ENCODE measurements around the gene TMEM119. TPM values are rescaled to one million over a fixed set of nuclear protein-coding genes. Genes with fewer than 3 reads are reported as not detected.
"Not testable (repeated sequence)": the region's sequence is repeated elsewhere in the genome, so short reads cannot be mapped to it uniquely, and the experiment has no call there.

Gene TMEM119
- total and polyA plus RNA-seq, 2 of the 8 experiments (the other 6 are each of a cell fraction or from before 2014, with no cell fraction given): 0.35 to 0.61 TPM

GRCh38 chr12:108590463-108590862 is 7.4 kb downstream of the TMEM119 start:
- not testable (repeated sequence) for H3K56ac ChIP-seq (replicated peaks; ENCODE audit: insufficient read length, low read depth, low read length); H3K9ac ChIP-seq (replicated peaks in 1 of 4; ENCODE audit: extremely low read depth in 1 of 4, low read depth in 3 of 4, low read length in 3 of 4); H3K79me1 ChIP-seq (ENCODE audit: low read depth, low read length); H3K23ac ChIP-seq (ENCODE audit: insufficient read length); H3K4me3 ChIP-seq (ENCODE audit: extremely low read depth in 1 of 4, insufficient read depth in 2 of 4, low read depth in 3 of 4, low read length in 4 of 4); H3K27ac ChIP-seq (ENCODE audit: low read depth, low read length); H4K20me1 ChIP-seq (replicated peaks in 1 of 2; ENCODE audit: control insufficient read depth in 1 of 2, insufficient read depth in 2 of 2, low read length in 2 of 2); H2BK120ac ChIP-seq (replicated peaks; ENCODE audit: low read depth, low read length); H3K4ac ChIP-seq (replicated peaks; ENCODE audit: insufficient read length, low read depth, low read length); H3K27me3 ChIP-seq (replicated peaks in 1 of 4; ENCODE audit: control insufficient read depth in 3 of 4, extremely low read depth in 1 of 4, insufficient read depth in 3 of 4, low read length in 3 of 4); H2BK5ac ChIP-seq (ENCODE audit: low read depth, low read length); H2AFZ ChIP-seq (ENCODE audit: low read length); H2BK20ac ChIP-seq (ENCODE audit: low read length); DNase-seq (ENCODE audit: low read depth in 1 of 2, low spot score in 2 of 2); H3K9me3 ChIP-seq (ENCODE audit: insufficient read depth in 2 of 2, low read depth in 1 of 2, low read length in 1 of 2); H4K8ac ChIP-seq (ENCODE audit: extremely low read depth, insufficient read depth, low read length); H3K79me2 ChIP-seq (ENCODE audit: control insufficient read depth in 1 of 2, insufficient read depth in 2 of 2, low read length in 2 of 2); H3K4me2 ChIP-seq (ENCODE audit: insufficient read depth in 1 of 2, low read depth in 2 of 2, low read length in 2 of 2); H2BK12ac ChIP-seq (ENCODE audit: low read depth, low read length); H2AK5ac ChIP-seq (ENCODE audit: low read depth, low read length); H2BK15ac ChIP-seq (ENCODE audit: low read length); FAIRE-seq; H4K91ac ChIP-seq (replicated peaks; ENCODE audit: insufficient read length, low read length); H3K18ac ChIP-seq (ENCODE audit: extremely low read depth, low read length); H4K5ac ChIP-seq (ENCODE audit: insufficient read length, low read depth, low read length); H3K14ac ChIP-seq (ENCODE audit: insufficient read length); H3K23me2 ChIP-seq (ENCODE audit: low read depth, low read length); H3K36me3 ChIP-seq (ENCODE audit: control insufficient read depth in 2 of 4, insufficient read depth in 4 of 4, low read length in 3 of 4)
- ChIA-PET CTCF (ENCODE audit: partially characterized antibody) (interaction anchor here (0.7 to 1.6 kb wide), 8 partner anchors 9 to 209 kb away, joined by 3 to 5 read pairs (median 4); no protein-coding TSS in a partner anchor), POLR2A (ENCODE audit: partially characterized antibody) (interaction anchor here (1.4 to 3.5 kb wide), 2 partner anchors 10 to 29 kb away, joined by 5 to 10 read pairs; partner anchors contain the start of genes ISCU and SART3)
- 92% methylated on average over 8 of the region's 9 CpGs; no CpG with 5 or more reads in 1 of the 2 experiments for WGBS, 2 experiments (ENCODE audit: extremely low coverage in 1 of 2, insufficient coverage in 1 of 2, insufficient read length in 1 of 2, insufficient replicate concordance in 2 of 2, low coverage in 1 of 2, low lambda C conversion rate in 2 of 2, missing lambda C conversion rate in 1 of 2)
- H3K4me1 ChIP-seq (replicated peaks in 1 of 4; ENCODE audit: control insufficient read depth in 3 of 4, insufficient read depth in 4 of 4, low read length in 3 of 4): peaks cover 0 to 17% (median 11%) of the 10 kb centered on the region in 4 experiments; a peak in 6 of 7 replicates
